ENCODE results near the gene SIX3.

SIX3 gene

GRCh38 chr2:44932079-44932478 is 9.4 kb upstream of the SIX3 start:
- peaks cover 35% of the 10 kb centered on the region; the same call in 1 of the 2 replicates for H3K4me1 ChIP-seq (ENCODE audit: insufficient read depth, low read length)
- H3K9me3 ChIP-seq (ENCODE audit: insufficient read depth, low read depth, low read length) = no peaks in the 10 kb centered on the region
- H3K27me3 ChIP-seq (ENCODE audit: insufficient read depth, low read length) = peaks cover 100% of the 10 kb centered on the region
- no peak overlapping the region for H3K9ac ChIP-seq (ENCODE audit: low read depth, low read length)
- H3K4me3 ChIP-seq (ENCODE audit: low read length) = no peak overlapping the region
- H3K36me3 ChIP-seq (ENCODE audit: insufficient read depth, low read depth, low read length) = no peaks in the 10 kb centered on the region
- H3K27ac ChIP-seq (ENCODE audit: low read length) = no peak overlapping the region

DNA sequence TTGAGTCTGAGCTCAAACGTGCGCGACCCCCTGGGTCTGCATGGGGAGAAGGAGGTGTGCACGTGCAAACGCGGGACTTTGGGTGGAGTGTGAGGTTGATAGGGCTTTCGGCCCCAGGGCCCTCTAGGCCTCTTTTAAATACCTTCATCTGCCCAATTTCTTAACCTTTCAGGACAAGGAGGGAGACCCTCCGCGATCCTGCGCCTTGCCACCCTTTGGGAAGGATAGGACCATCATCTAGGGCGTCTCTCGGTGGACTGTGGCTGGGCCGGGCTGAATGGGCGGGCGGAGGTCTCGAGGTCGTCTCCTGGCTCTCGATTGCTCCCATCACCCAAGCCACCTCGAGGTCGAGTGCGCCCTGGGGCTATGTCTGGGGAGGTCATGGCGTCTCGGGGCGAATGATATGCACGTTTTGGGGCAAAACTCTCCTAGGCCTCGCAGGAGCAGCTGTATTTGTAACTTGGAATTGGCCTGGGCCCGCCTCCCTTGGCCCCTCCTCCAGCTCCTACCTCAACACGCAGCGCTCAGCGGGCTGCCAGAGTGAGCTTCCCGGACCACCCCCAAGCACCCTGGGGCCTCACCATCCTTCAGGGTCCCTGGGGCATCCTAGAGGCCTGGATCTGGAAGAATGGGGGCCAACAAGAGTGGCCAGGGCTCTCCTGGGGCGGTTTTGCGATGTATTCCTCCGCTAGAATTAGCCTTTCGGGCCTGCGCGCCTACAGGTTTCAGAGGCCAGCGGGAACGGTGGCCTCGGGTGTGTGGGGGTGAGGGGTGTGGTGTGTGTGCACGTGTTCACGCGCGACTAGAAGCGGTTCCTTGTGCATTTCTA is 8.7 kb upstream of the SIX3 start:
- H3K4me3 ChIP-seq (ENCODE audit: low read length) = peak overlapping the region; percentile 62; the same call in 1 of the 2 replicates
- H3K27me3 ChIP-seq (ENCODE audit: insufficient read depth, low read length) = peaks cover 100% of the 10 kb centered on the region
- no peaks in the 10 kb centered on the region for H3K36me3 ChIP-seq (ENCODE audit: insufficient read depth, low read depth, low read length)
- H3K9me3 ChIP-seq (ENCODE audit: insufficient read depth, low read depth, low read length) = no peaks in the 10 kb centered on the region
- peaks cover 31% of the 10 kb centered on the region; the same call in 1 of the 2 replicates for H3K4me1 ChIP-seq (ENCODE audit: insufficient read depth, low read length)
- no peak overlapping the region for H3K9ac ChIP-seq (ENCODE audit: low read depth, low read length)
- H3K27ac ChIP-seq (ENCODE audit: low read length) = no peak overlapping the region

GRCh38 chr2:44933434-44933951 is 8.0 kb upstream of the SIX3 start:
- H3K36me3 ChIP-seq (ENCODE audit: insufficient read depth, low read depth, low read length) = no peaks in the 10 kb centered on the region
- H3K4me1 ChIP-seq (ENCODE audit: insufficient read depth, low read length) = peaks cover 36% of the 10 kb centered on the region; the same call in 1 of the 2 replicates
- no peaks in the 10 kb centered on the region for H3K9me3 ChIP-seq (ENCODE audit: insufficient read depth, low read depth, low read length)
- H3K27ac ChIP-seq (ENCODE audit: low read length) = no peak overlapping the region
- H3K9ac ChIP-seq (ENCODE audit: low read depth, low read length) = no peak overlapping the region
- peak overlapping the region; percentile 62; the same call in 1 of the 2 replicates for H3K4me3 ChIP-seq (ENCODE audit: low read length)
- H3K27me3 ChIP-seq (ENCODE audit: insufficient read depth, low read length) = peaks cover 100% of the 10 kb centered on the region

DNA sequence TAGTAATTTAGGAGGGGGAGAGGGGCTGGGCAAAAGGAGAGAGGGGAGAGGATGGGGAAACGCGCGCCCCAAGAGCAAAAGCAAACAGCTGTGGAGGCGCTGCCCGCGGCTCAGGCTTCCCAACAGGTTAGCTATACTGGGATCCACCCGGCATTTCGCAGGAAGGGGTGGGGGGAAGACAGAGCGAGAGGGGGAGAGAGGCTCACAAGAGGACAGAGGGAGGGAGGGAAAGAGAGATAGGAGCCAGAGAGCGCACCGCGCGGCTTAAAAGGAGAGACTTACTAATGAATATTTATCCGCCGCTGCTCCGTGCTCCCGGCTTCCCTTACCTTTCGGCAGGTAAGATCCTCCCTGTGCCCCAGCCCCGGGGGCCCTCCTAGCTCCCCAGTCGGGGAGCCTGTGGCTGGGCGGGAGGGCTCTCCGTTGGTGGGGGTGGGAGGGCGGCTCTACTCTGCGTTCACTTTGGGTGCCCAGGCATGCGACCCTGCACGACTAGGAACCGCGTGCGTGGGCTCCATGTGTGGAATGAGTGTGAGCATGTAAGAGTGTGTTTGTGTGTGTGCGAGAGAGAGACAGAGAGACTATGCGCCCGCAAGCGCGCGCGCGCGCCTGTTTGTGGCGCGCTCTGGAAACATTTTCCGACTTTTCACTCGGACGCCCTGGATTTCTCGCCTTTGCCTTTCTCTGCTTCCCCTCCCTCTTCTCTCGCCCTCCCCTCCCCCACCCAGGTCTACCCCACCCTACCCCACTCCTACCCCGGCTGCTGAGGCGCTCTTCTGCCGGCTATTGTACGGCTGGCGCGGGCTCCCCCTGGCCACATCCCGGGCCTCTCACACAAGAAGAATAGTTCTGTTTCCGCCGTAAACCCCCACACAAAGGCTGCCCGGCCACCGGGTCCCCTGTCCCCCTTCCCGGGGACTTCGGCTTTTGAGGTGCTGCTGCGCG is 7.2 kb upstream of the SIX3 start:
- no peak overlapping the region for H3K27ac ChIP-seq (ENCODE audit: low read length)
- no peak overlapping the region for H3K9ac ChIP-seq (ENCODE audit: low read depth, low read length)
- H3K4me3 ChIP-seq (ENCODE audit: low read length) = peak overlapping the region; percentile 62
- peaks cover 36% of the 10 kb centered on the region; the same call in 1 of the 2 replicates for H3K4me1 ChIP-seq (ENCODE audit: insufficient read depth, low read length)
- H3K36me3 ChIP-seq (ENCODE audit: insufficient read depth, low read depth, low read length) = no peaks in the 10 kb centered on the region
- peaks cover 100% of the 10 kb centered on the region for H3K27me3 ChIP-seq (ENCODE audit: insufficient read depth, low read length)
- no peaks in the 10 kb centered on the region for H3K9me3 ChIP-seq (ENCODE audit: insufficient read depth, low read depth, low read length)

- Histone ChIP-seq H3K36me3 (ENCODE audit: insufficient read depth, low read depth, low read length) (no peaks in the 10 kb centered on the region), H3K27me3 (ENCODE audit: insufficient read depth, low read length) (peaks cover 100% of the 10 kb centered on the region), H3K4me1 (ENCODE audit: insufficient read depth, low read length) (peaks cover 45% of the 10 kb centered on the region; the same call in 1 of the 2 replicates), H3K9ac (ENCODE audit: low read depth, low read length) (0 out of 2 replicates have a peak overlapping the region, but pooled peaks have one; percentile 7), H3K9me3 (ENCODE audit: insufficient read depth, low read depth, low read length) (no peaks in the 10 kb centered on the region), H3K27ac (ENCODE audit: low read length) (no peak overlapping the region), H3K4me3 (ENCODE audit: low read length) (peak overlapping the region; percentile 62)
Observed at GRCh38 chr2:44934983-44935728, 6.3 kb upstream of the SIX3 start.

GRCh38 chr2:44935729-44936098 is 5.8 kb upstream of the SIX3 start:
- H3K27me3 ChIP-seq (ENCODE audit: insufficient read depth, low read length) = peaks cover 100% of the 10 kb centered on the region
- peak overlapping the region; percentile 62; the same call in 1 of the 2 replicates for H3K4me3 ChIP-seq (ENCODE audit: low read length)
- H3K9ac ChIP-seq (ENCODE audit: low read depth, low read length) = no peak overlapping the region
- H3K4me1 ChIP-seq (ENCODE audit: insufficient read depth, low read length) = peaks cover 46% of the 10 kb centered on the region; the same call in 1 of the 2 replicates
- H3K9me3 ChIP-seq (ENCODE audit: insufficient read depth, low read depth, low read length) = peaks cover 2% of the 10 kb centered on the region; the same call in 1 of the 2 replicates
- no peaks in the 10 kb centered on the region for H3K36me3 ChIP-seq (ENCODE audit: insufficient read depth, low read depth, low read length)
- no peak overlapping the region for H3K27ac ChIP-seq (ENCODE audit: low read length)

- no peak overlapping the region for H3K9ac ChIP-seq (ENCODE audit: low read depth, low read length)
- no peaks in the 10 kb centered on the region for H3K36me3 ChIP-seq (ENCODE audit: insufficient read depth, low read depth, low read length)
- peak overlapping the region; percentile 62; the same call in 1 of the 2 replicates for H3K4me3 ChIP-seq (ENCODE audit: low read length)
- H3K27me3 ChIP-seq (ENCODE audit: insufficient read depth, low read length) = peaks cover 100% of the 10 kb centered on the region
- H3K27ac ChIP-seq (ENCODE audit: low read length) = no peak overlapping the region
- peaks cover 46% of the 10 kb centered on the region; the same call in 1 of the 2 replicates for H3K4me1 ChIP-seq (ENCODE audit: insufficient read depth, low read length)
- H3K9me3 ChIP-seq (ENCODE audit: insufficient read depth, low read depth, low read length) = peaks cover 4% of the 10 kb centered on the region; the same call in 1 of the 2 replicates
Observed at GRCh38 chr2:44936275-44936674, 5.2 kb upstream of the SIX3 start.

GRCh38 chr2:44936715-44937687 is 4.5 kb upstream of the SIX3 start:
- Histone ChIP-seq H3K4me1 (ENCODE audit: insufficient read depth, low read length) (peaks cover 41% of the 10 kb centered on the region; the same call in 1 of the 2 replicates), H3K27ac (ENCODE audit: low read length) (no peak overlapping the region), H3K9ac (ENCODE audit: low read depth, low read length) (no peak overlapping the region), H3K36me3 (ENCODE audit: insufficient read depth, low read depth, low read length) (no peaks in the 10 kb centered on the region), H3K9me3 (ENCODE audit: insufficient read depth, low read depth, low read length) (peaks cover 4% of the 10 kb centered on the region; the same call in 1 of the 2 replicates), H3K27me3 (ENCODE audit: insufficient read depth, low read length) (peaks cover 100% of the 10 kb centered on the region), H3K4me3 (ENCODE audit: low read length) (peak overlapping the region; percentile 63; the same call in 1 of the 2 replicates)

DNA sequence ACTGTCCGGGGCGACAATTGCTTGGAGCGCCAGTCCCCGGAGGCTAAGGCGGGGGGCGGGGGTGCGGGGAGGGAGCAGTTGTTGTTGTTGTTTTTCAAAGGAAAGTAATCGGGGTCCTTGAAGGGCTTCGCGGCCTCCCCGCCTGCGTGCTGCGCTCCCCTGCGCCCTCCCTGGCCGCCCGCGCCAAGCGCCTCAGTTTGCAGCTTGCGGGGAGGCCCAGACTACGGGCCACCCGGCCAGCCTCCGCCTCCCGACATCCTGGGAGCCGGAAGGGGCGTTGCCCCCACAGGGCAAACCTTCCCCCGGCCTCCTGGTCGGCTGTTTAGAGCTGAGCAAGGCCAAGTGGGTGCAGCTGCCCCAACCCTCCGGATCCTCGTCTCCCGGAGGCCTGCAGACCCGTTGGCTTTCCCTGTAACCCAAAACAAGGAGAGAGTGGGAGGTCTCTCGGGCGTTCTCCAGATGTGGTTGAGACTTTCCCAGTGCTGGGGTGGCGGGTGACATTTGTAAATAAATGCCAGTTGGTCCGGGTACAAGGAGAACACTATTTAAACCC is 3.7 kb upstream of the SIX3 start:
- peaks cover 35% of the 10 kb centered on the region; the same call in 1 of the 2 replicates for H3K4me1 ChIP-seq (ENCODE audit: insufficient read depth, low read length)
- no peak overlapping the region for H3K27ac ChIP-seq (ENCODE audit: low read length)
- H3K4me3 ChIP-seq (ENCODE audit: low read length) = peak overlapping the region; percentile 63
- H3K9me3 ChIP-seq (ENCODE audit: insufficient read depth, low read depth, low read length) = peaks cover 6% of the 10 kb centered on the region; the same call in 1 of the 2 replicates
- H3K9ac ChIP-seq (ENCODE audit: low read depth, low read length) = no peak overlapping the region
- no peaks in the 10 kb centered on the region for H3K36me3 ChIP-seq (ENCODE audit: insufficient read depth, low read depth, low read length)
- H3K27me3 ChIP-seq (ENCODE audit: insufficient read depth, low read length) = peaks cover 100% of the 10 kb centered on the region

Measured in iPS-20b (cell line).